GM12878 (cell line): ENCODE results near the gene MAST3.

ENCODE experiments used
- CHD2 ChIP-seq: IDR thresholded peaks from 2 replicates; pipeline ENCODE4 v1.6.1; 2011; ENCODE audit warnings: low read depth, low read length, improper control_type of control experiment, borderline replicate concordance
- YY1 ChIP-seq: IDR thresholded peaks from 2 replicates; pipeline ENCODE4 v1.6.1; 2011; ENCODE audit warnings: low read depth, mild to moderate bottlenecking, low read length
- TF ChIP-seq, protein P1 (sequence below), 3 experiments: IDR thresholded peaks in 2 of 3; conservative IDR thresholded peaks in 1 of 3; 2 replicates each; pipeline ENCODE4 v1.5.1; 2011; ENCODE audit warnings: low read depth in 3 of 3, low read length in 3 of 3, mild to moderate bottlenecking in 3 of 3, control low read depth in 2 of 3, moderate library complexity in 2 of 3, inconsistent platforms in 1 of 3, mixed read lengths in 1 of 3; ENCODE audit not compliant: control insufficient read depth in 2 of 3, insufficient read depth in 1 of 3; ENCODE audit errors: extremely low read depth in 1 of 3
- TF ChIP-seq, protein P2 (sequence below): IDR thresholded peaks from 2 replicates; pipeline ENCODE4 v1.6.1; 2012; ENCODE audit warnings: mild to moderate bottlenecking, low read depth, low read length

DNA sequence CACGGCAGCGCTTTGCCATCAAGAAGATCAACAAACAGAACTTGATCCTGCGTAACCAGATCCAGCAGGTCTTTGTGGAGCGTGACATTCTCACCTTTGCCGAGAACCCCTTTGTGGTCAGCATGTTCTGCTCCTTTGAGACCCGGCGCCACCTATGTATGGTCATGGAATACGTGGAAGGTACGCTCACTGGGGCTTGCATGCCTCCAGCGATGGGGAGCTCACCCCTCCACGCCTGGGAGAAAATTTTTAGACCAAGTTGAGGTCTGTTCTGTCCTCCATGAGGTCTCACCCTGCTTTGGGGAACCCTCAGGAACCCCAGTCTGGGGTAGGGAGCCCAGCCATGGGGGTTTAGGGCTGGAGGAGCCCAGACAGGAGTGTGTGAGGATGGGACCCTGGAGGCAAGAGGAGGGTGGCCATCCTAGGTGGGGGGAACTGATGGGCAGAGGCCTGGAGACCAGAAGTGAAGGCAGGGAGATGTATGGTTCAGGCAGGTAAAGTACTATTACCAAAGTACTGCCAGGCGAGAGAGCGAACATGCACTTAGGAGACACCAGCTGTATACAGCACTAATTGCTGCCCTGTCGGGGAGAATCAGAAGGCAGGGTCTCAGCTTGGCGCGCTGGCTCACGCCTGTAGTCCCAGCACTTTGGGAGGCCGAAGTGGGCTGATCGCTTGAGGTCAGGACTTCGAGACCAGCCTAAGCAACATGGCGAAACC is 33.1 kb downstream of the MAST3 start:
- TF ChIP-seq YY1 (no peak), CHD2 (no peak)
- TF ChIP-seq, protein P1, sequence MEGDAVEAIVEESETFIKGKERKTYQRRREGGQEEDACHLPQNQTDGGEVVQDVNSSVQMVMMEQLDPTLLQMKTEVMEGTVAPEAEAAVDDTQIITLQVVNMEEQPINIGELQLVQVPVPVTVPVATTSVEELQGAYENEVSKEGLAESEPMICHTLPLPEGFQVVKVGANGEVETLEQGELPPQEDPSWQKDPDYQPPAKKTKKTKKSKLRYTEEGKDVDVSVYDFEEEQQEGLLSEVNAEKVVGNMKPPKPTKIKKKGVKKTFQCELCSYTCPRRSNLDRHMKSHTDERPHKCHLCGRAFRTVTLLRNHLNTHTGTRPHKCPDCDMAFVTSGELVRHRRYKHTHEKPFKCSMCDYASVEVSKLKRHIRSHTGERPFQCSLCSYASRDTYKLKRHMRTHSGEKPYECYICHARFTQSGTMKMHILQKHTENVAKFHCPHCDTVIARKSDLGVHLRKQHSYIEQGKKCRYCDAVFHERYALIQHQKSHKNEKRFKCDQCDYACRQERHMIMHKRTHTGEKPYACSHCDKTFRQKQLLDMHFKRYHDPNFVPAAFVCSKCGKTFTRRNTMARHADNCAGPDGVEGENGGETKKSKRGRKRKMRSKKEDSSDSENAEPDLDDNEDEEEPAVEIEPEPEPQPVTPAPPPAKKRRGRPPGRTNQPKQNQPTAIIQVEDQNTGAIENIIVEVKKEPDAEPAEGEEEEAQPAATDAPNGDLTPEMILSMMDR (IDR thresholded peaks at IDR 0.05 in 2 of 3, conservative IDR thresholded peaks at IDR 0.05 in 1 of 3; ENCODE audit: control insufficient read depth in 2 of 3, extremely low read depth in 1 of 3, insufficient read depth in 1 of 3, low read depth in 3 of 3, low read length in 3 of 3), result no peak
- TF ChIP-seq, protein P2, sequence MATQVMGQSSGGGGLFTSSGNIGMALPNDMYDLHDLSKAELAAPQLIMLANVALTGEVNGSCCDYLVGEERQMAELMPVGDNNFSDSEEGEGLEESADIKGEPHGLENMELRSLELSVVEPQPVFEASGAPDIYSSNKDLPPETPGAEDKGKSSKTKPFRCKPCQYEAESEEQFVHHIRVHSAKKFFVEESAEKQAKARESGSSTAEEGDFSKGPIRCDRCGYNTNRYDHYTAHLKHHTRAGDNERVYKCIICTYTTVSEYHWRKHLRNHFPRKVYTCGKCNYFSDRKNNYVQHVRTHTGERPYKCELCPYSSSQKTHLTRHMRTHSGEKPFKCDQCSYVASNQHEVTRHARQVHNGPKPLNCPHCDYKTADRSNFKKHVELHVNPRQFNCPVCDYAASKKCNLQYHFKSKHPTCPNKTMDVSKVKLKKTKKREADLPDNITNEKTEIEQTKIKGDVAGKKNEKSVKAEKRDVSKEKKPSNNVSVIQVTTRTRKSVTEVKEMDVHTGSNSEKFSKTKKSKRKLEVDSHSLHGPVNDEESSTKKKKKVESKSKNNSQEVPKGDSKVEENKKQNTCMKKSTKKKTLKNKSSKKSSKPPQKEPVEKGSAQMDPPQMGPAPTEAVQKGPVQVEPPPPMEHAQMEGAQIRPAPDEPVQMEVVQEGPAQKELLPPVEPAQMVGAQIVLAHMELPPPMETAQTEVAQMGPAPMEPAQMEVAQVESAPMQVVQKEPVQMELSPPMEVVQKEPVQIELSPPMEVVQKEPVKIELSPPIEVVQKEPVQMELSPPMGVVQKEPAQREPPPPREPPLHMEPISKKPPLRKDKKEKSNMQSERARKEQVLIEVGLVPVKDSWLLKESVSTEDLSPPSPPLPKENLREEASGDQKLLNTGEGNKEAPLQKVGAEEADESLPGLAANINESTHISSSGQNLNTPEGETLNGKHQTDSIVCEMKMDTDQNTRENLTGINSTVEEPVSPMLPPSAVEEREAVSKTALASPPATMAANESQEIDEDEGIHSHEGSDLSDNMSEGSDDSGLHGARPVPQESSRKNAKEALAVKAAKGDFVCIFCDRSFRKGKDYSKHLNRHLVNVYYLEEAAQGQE, result no peak
